H9 (cell line): ENCODE measurements around the gene TCEA2. TPM values are rescaled to one million over a fixed set of nuclear protein-coding genes. Genes with fewer than 3 reads are reported as not detected.

Experiments used
- DNase-seq: peaks from one replicate; pipeline ENCODE4 v3.0.0-alpha.2; 2017
- H2AFZ ChIP-seq: one replicate; pipeline ENCODE4 v1.6.1; 2013; ENCODE audit warnings: mild to moderate bottlenecking, low read length, control low read depth, moderate library complexity
- H2AK5ac ChIP-seq: 2 replicates; pipeline ENCODE4 v1.6.1; 2013; ENCODE audit warnings: low read length, control low read depth, mixed read lengths; ENCODE audit not compliant: insufficient read length
- H2BK120ac ChIP-seq: one replicate; pipeline ENCODE4 v1.6.1; 2013; ENCODE audit warnings: low read depth, mild to moderate bottlenecking, low read length, control low read depth, inconsistent platforms; ENCODE audit not compliant: poor library complexity, severe bottlenecking
- H2BK12ac ChIP-seq: 2 replicates; pipeline ENCODE4 v1.6.1; 2013; ENCODE audit warnings: low read length, control low read depth, mixed read lengths, low read depth; ENCODE audit not compliant: insufficient read length
- H2BK15ac ChIP-seq: 2 replicates; pipeline ENCODE4 v1.6.1; 2013; ENCODE audit warnings: low read depth, low read length, control low read depth
- H2BK20ac ChIP-seq: one replicate; pipeline ENCODE4 v1.6.1; 2013; ENCODE audit warnings: low read depth, mild to moderate bottlenecking, low read length, control low read depth, inconsistent platforms; ENCODE audit not compliant: poor library complexity, severe bottlenecking
- H2BK5ac ChIP-seq: 2 replicates; pipeline ENCODE4 v1.6.1; 2013; ENCODE audit warnings: low read length, control low read depth, mixed read lengths; ENCODE audit not compliant: insufficient read length
- H3K14ac ChIP-seq: 2 replicates; pipeline ENCODE4 v1.6.1; 2013; ENCODE audit warnings: low read length, control low read depth; ENCODE audit not compliant: insufficient read depth
- H3K18ac ChIP-seq: 2 replicates; pipeline ENCODE4 v1.6.1; 2013; ENCODE audit warnings: low read depth, mild to moderate bottlenecking, mixed read lengths, low read length, control low read depth; ENCODE audit not compliant: insufficient read length
- H3K23ac ChIP-seq: 2 replicates; pipeline ENCODE4 v1.6.1; 2013; ENCODE audit warnings: low read length, control low read depth, mixed read lengths, low read depth; ENCODE audit not compliant: insufficient read length
- H3K23me2 ChIP-seq: 2 replicates; pipeline ENCODE4 v1.6.1; 2013; ENCODE audit warnings: low read depth, mild to moderate bottlenecking, mixed read lengths, low read length, control low read depth; ENCODE audit not compliant: insufficient read length, poor library complexity, severe bottlenecking
- H3K27ac ChIP-seq: 2 replicates; pipeline ENCODE4 v1.5.1; 2013; ENCODE audit warnings: low read length, control low read depth, mixed read lengths, low read depth; ENCODE audit not compliant: insufficient read length
- H3K27me3 ChIP-seq: 2 replicates; pipeline ENCODE4 v1.6.1; 2013; ENCODE audit warnings: low read length, control low read depth, inconsistent platforms; ENCODE audit not compliant: insufficient read depth
- H3K4ac ChIP-seq: 2 replicates; pipeline ENCODE4 v1.6.1; 2013; ENCODE audit warnings: low read depth, mild to moderate bottlenecking, control low read depth, inconsistent platforms, low read length, moderate library complexity
- H3K4me1 ChIP-seq: 2 replicates; pipeline ENCODE4 v1.6.1; 2013; ENCODE audit warnings: low read length, control low read depth, inconsistent platforms; ENCODE audit not compliant: insufficient read depth
- H3K4me2 ChIP-seq: 2 replicates; pipeline ENCODE4 v1.6.1; 2013; ENCODE audit warnings: low read length, control low read depth, mixed read lengths; ENCODE audit not compliant: insufficient read length, insufficient read depth
- H3K56ac ChIP-seq: 2 replicates; pipeline ENCODE4 v1.6.1; 2013; ENCODE audit warnings: low read depth, mild to moderate bottlenecking, mixed read lengths, low read length, control low read depth; ENCODE audit not compliant: insufficient read length
- H3K79me1 ChIP-seq: 2 replicates; pipeline ENCODE4 v1.6.1; 2013; ENCODE audit warnings: low read depth, mild to moderate bottlenecking, moderate library complexity, low read length, control low read depth, inconsistent platforms; ENCODE audit not compliant: insufficient read depth, poor library complexity, severe bottlenecking
- H3K79me2 ChIP-seq: 2 replicates; pipeline ENCODE4 v1.6.1; 2013; ENCODE audit warnings: low read length, control low read depth, inconsistent platforms; ENCODE audit not compliant: insufficient read depth
- H3K9ac ChIP-seq: 2 replicates; pipeline ENCODE4 v1.6.1; 2013; ENCODE audit warnings: low read length, control low read depth, mixed read lengths; ENCODE audit not compliant: insufficient read length; ENCODE audit errors: extremely low read depth
- H3K9me3 ChIP-seq: one replicate; pipeline ENCODE4 v1.6.1; 2013; ENCODE audit warnings: low read depth, low read length, inconsistent platforms; ENCODE audit not compliant: control insufficient read depth
- H3T11ph ChIP-seq: one replicate; pipeline ENCODE4 v1.6.1; 2013; ENCODE audit warnings: mild to moderate bottlenecking, low read length, control low read depth, inconsistent platforms
- H4K20me1 ChIP-seq: one replicate; pipeline ENCODE4 v1.6.1; 2013; ENCODE audit not compliant: control insufficient read depth, insufficient read length, insufficient read depth
- H4K5ac ChIP-seq: 2 replicates; pipeline ENCODE4 v1.6.1; 2013; ENCODE audit warnings: low read depth, mild to moderate bottlenecking, mixed read lengths, low read length, control low read depth; ENCODE audit not compliant: insufficient read length
- H4K8ac ChIP-seq: replicated peaks from 2 replicates; pipeline ENCODE4 v1.6.1; 2013; ENCODE audit warnings: low read length, control low read depth, mixed read lengths, low read depth; ENCODE audit not compliant: insufficient read length
- H4K91ac ChIP-seq: 2 replicates; pipeline ENCODE4 v1.6.1; 2013; ENCODE audit warnings: low read depth, mild to moderate bottlenecking, moderate library complexity, mixed read lengths, low read length, control low read depth; ENCODE audit not compliant: insufficient read length
- H3K27ac Mint-ChIP-seq, 3 experiments: 2 replicates in 2 of 3; 3 replicates in 1 of 3; pipeline ENCODE4 v1.8.0; 2020 to 2021; ENCODE audit warnings: mixed read lengths in 3 of 3, mild to moderate bottlenecking in 1 of 3, moderate library complexity in 1 of 3
- H3K27me3 Mint-ChIP-seq: 2 replicates; pipeline ENCODE4 v1.8.0; 2021; ENCODE audit warnings: low read depth, mild to moderate bottlenecking, moderate library complexity, mixed read lengths
- H3K36me3 Mint-ChIP-seq, 3 experiments: 2 replicates in 2 of 3; 3 replicates in 1 of 3; pipeline ENCODE4 v1.8.0; 2020 to 2021; ENCODE audit warnings: low read depth in 3 of 3, mixed read lengths in 3 of 3; ENCODE audit not compliant: insufficient read depth in 1 of 3
- H3K4me1 Mint-ChIP-seq, 2 experiments: 2 replicates each; pipeline ENCODE4 v1.8.0; 2020; ENCODE audit warnings: mixed read lengths in 2 of 2
- H3K4me3 Mint-ChIP-seq, 2 experiments: 2 replicates in 1 of 2; 3 replicates in 1 of 2; pipeline ENCODE4 v1.8.0; 2020 to 2021; ENCODE audit warnings: mild to moderate bottlenecking in 2 of 2, mixed read lengths in 2 of 2, moderate library complexity in 1 of 2
- H3K9me3 Mint-ChIP-seq, 2 experiments: 2 replicates in 1 of 2; 3 replicates in 1 of 2; pipeline ENCODE4 v1.8.0; 2020; ENCODE audit warnings: mild to moderate bottlenecking in 2 of 2, mixed read lengths in 2 of 2, moderate library complexity in 1 of 2
- WGBS: extraction: QIAGEN DNeasy Blood & Tissue Kit; methylation state at CpG from one replicate; pipeline ENCODE4 v1.1.7; 2013; ENCODE audit warnings: missing lambda C conversion rate, low lambda C conversion rate, mixed read lengths; ENCODE audit not compliant: insufficient read length; ENCODE audit errors: extremely low coverage; 5-methylcytosine and 5-hydroxymethylcytosine counted together
- total RNA-seq: library from RNA; stranded (reverse); gene quantifications from 2 replicates; pipeline ENCODE4 v1.2.1, GENCODE V29; 2021
- TF ChIP-seq, protein P1 (sequence below): fragments of 200-600 bp; sonication (generic); conservative IDR thresholded peaks from 3 replicates; pipeline ENCODE4 v1.8.0; 2021; ENCODE audit warnings: antibody characterized with exemption, mild to moderate bottlenecking

Gene TCEA2
- total RNA-seq, 1 experiment from 2014 or later: 51.7 TPM

DNA sequence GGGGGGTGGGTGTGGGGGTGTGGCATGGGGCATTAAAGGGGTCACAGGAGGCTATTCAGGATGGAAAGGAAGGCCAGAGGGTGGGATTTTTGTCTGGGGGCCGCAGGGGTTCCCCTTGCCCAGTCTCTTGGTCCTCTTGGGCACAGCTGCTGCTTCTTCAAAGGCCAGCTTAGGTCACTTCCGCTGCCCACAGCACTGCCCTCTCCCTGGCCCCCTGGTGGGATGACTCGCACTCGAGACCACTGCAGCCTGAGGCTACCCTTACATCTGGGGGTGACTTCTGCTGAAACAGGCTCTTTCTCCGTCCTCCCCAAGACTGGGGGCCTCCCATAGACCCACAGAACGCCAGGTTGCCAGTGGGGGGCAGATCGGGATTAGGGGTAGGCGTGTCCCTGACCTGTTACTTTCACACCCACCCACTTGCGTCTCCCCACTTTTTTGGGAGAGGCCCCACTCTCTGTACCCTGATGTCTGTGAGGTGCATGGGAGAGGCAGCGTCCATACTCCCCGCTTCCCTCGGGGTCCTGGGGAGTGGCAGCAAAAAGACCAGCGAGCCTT is 19.9 kb downstream of the TCEA2 start:
- H3K27me3 Mint-ChIP-seq: peaks cover 63% of the 10 kb centered on the region
- Histone ChIP-seq H3K27me3 (peaks cover 5% of the 10 kb centered on the region; the same call in 1 of the 2 replicates), H2BK120ac (no peak overlapping the region), H3K14ac (no peak overlapping the region), H3K4ac (no peak overlapping the region), H3K18ac (no peak overlapping the region), H3K27ac (no peak overlapping the region), H3K9me3 (no peaks in the 10 kb centered on the region), H3K23me2 (peaks cover 20% of the 10 kb centered on the region), H2BK5ac (no peak overlapping the region), H2BK15ac (no peak overlapping the region), H3K79me2 (no peaks in the 10 kb centered on the region), H3K56ac (no peak overlapping the region), H2AK5ac (no peak overlapping the region), H4K5ac (no peak overlapping the region), H4K20me1 (no peaks in the 10 kb centered on the region), H2BK12ac (no peak overlapping the region), H3K9ac (no peak overlapping the region), H3K4me2 (peak overlapping the region; percentile 66), H2BK20ac (no peak overlapping the region), H3K79me1 (no peaks in the 10 kb centered on the region), H3K23ac (no peak overlapping the region), H4K91ac (no peak overlapping the region), H3K4me1 (no peaks in the 10 kb centered on the region; the same call in 1 of the 2 replicates), H3T11ph (no peak overlapping the region), H4K8ac (no peak overlapping the region), H2AFZ (no peak overlapping the region)
- TF ChIP-seq, protein P1, sequence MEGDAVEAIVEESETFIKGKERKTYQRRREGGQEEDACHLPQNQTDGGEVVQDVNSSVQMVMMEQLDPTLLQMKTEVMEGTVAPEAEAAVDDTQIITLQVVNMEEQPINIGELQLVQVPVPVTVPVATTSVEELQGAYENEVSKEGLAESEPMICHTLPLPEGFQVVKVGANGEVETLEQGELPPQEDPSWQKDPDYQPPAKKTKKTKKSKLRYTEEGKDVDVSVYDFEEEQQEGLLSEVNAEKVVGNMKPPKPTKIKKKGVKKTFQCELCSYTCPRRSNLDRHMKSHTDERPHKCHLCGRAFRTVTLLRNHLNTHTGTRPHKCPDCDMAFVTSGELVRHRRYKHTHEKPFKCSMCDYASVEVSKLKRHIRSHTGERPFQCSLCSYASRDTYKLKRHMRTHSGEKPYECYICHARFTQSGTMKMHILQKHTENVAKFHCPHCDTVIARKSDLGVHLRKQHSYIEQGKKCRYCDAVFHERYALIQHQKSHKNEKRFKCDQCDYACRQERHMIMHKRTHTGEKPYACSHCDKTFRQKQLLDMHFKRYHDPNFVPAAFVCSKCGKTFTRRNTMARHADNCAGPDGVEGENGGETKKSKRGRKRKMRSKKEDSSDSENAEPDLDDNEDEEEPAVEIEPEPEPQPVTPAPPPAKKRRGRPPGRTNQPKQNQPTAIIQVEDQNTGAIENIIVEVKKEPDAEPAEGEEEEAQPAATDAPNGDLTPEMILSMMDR: no peak
- WGBS: no CpG with 5 or more reads among the region's 13 CpGs
- no peak for DNase-seq
- peaks cover 5 to 7% of the 10 kb centered on the region in 2 experiments; a peak in 4 of 5 replicates for H3K9me3 Mint-ChIP-seq
- no peak overlapping the region; a peak in 1 of 7 replicates for H3K27ac Mint-ChIP-seq
- peak overlapping the region; percentile 50 to 77 for H3K4me3 Mint-ChIP-seq
- no peaks in the 10 kb centered on the region; a peak in 1 of 7 replicates for H3K36me3 Mint-ChIP-seq
- H3K4me1 Mint-ChIP-seq: peaks cover 31 to 44% of the 10 kb centered on the region in 2 experiments
